ENCODE results near the gene KPNA2. TPM values are rescaled to one million over a fixed set of nuclear protein-coding genes. Genes with fewer than 3 reads are reported as not detected.

KPNA2 gene
- total RNA-seq, 2 experiments from 2014 or later, result 64.4 to 65.9 TPM

GRCh38 chr17:68096111-68096510 is 60.6 kb downstream of the KPNA2 start:
- Histone ChIP-seq H3K9me3 (ENCODE audit: control insufficient read depth in 1 of 2, insufficient read depth in 1 of 2, low read length in 2 of 2) (no peaks in the 10 kb centered on the region), H3K36me3 (ENCODE audit: insufficient read depth, low read length) (no peaks in the 10 kb centered on the region), H3K4me1 (ENCODE audit: insufficient read depth, low read length) (peaks cover 7% of the 10 kb centered on the region), H3K27me3 (ENCODE audit: control insufficient read depth in 1 of 2, insufficient read depth in 2 of 2, low read length in 2 of 2) (no peaks in the 10 kb centered on the region), H3K27ac (ENCODE audit: low read depth in 1 of 2, low read length in 2 of 2) (no peak overlapping the region), H3K4me3 (ENCODE audit: low read length) (no peak overlapping the region)
- ChIA-PET CTCF (no interaction called here), POLR2A (no interaction called here)
- Mint-ChIP-seq H3K9me3 (no peaks in the 10 kb centered on the region), H3K4me3 (no peak overlapping the region), H3K4me1 (ENCODE audit: low read depth) (peaks cover 4% of the 10 kb centered on the region), H3K27me3 (no peaks in the 10 kb centered on the region), H3K27ac (no peak overlapping the region), H3K36me3 (ENCODE audit: low read depth) (no peaks in the 10 kb centered on the region)
- no peak for ATAC-seq (ENCODE audit: poor library complexity)
- no peak for TF ChIP-seq CTCF (IDR thresholded peaks at IDR 0.05)
- no peak for DNase-seq
- intact Hi-C loops (cut with DNase I, micrococcal nuclease), result no loop called here

Other genes starting within 250 kb of the KPNA2 start
- 100 to 1,000 TPM; 117 to 125 TPM for gene BPTF, start 210.2 kb upstream of the KPNA2 start, total RNA-seq
- gene C17orf58, start 39.3 kb upstream of the KPNA2 start, total RNA-seq, result under 1 TPM; 0.22 to 0.31 TPM
- 10 to 100 TPM; 63.0 to 64.9 TPM for gene AMZ2, start 212.3 kb downstream of the KPNA2 start, total RNA-seq

Data from CD4-positive, alpha-beta T cell (primary cell).